GM12878 (cell line): ENCODE results near the gene EVX1. TPM values are rescaled to one million over a fixed set of nuclear protein-coding genes. Genes with fewer than 3 reads are reported as not detected.

Experiments used
- ATAC-seq: fragments of 200-7000 bp; cut with Tn5 transposase; 3 replicates; pipeline ENCODE4 v1.9.1; 2020; ENCODE audit warnings: mild to moderate bottlenecking, moderate library complexity
- BruUV-seq: library from RNA; stranded (reverse); fragments of 400-500 nt; replicated peaks from 2 replicates; lab custom pipeline; 2021; lab: Mats Ljungman, UMichigan
- CTCF ChIA-PET: fragments of 300-600 bp; sonication (Branson Sonifier 250); formaldehyde crosslinking; extraction: SDS; loops from one replicate; lab custom pipeline; 2021; ENCODE audit warnings: inconsistent platforms; lab: Yijun Ruan, JAX
- POLR2A ChIA-PET: fragments of 350-600 bp; formaldehyde crosslinking; extraction: SDS; loops from one replicate; lab custom pipeline; 2021; ENCODE audit warnings: inconsistent platforms; lab: Charles Lee
- RAD21 ChIA-PET: fragments of 300-600 bp; sonication (Branson Sonifier 250); formaldehyde crosslinking; loops from one replicate; lab custom pipeline; 2023; ENCODE audit warnings: antibody characterized with exemption; ENCODE audit not compliant: unreplicated experiment; lab: Charles Lee
- SMC1A ChIA-PET: fragments of 300-600 bp; sonication (Branson Sonifier 250); formaldehyde crosslinking; loops from one replicate; lab custom pipeline; 2023; ENCODE audit not compliant: unreplicated experiment, uncharacterized antibody; lab: Charles Lee
- DNase-seq: peaks from one replicate; pipeline ENCODE4 v3.0.0-alpha.2; 2011; ENCODE audit warnings: low read depth, low spot score
- FAIRE-seq: peaks from 3 replicates; lab custom pipeline; 2011; peaks lifted over from hg19 to GRCh38; lab: Jason Lieb, UNC
- H2AFZ ChIP-seq: 2 replicates; pipeline ENCODE4 v1.6.0; 2011; ENCODE audit warnings: low read depth, low read length, control low read depth; ENCODE audit not compliant: control insufficient read depth
- H3K27ac ChIP-seq: 2 replicates; pipeline ENCODE4 v1.5.1; 2011; ENCODE audit warnings: control low read depth; ENCODE audit not compliant: control insufficient read depth, insufficient read depth
- H3K27me3 ChIP-seq, 2 experiments: replicated peaks in 1 of 2; 2 replicates each; pipeline versions ENCODE4 v1.6.0 to v1.6.1; 2011; ENCODE audit warnings: low read length in 1 of 2; ENCODE audit not compliant: control insufficient read depth in 2 of 2, insufficient read depth in 2 of 2
- H3K36me3 ChIP-seq, 2 experiments: 2 replicates each; pipeline ENCODE4 v1.5.1; 2011; ENCODE audit warnings: low read length in 1 of 2; ENCODE audit not compliant: control insufficient read depth in 2 of 2, insufficient read depth in 2 of 2
- H3K4me1 ChIP-seq: 2 replicates; pipeline ENCODE4 v1.6.1; 2011; ENCODE audit warnings: mild to moderate bottlenecking, low read length, moderate library complexity, mixed read lengths; ENCODE audit not compliant: control insufficient read depth, insufficient read depth
- H3K4me2 ChIP-seq: 2 replicates; pipeline ENCODE4 v1.6.0; 2011; ENCODE audit warnings: control low read depth; ENCODE audit not compliant: control insufficient read depth, insufficient read depth
- H3K4me3 ChIP-seq: fragments of 200-600 bp; sonication (generic); 2 replicates; pipeline ENCODE4 v1.5.1; 2016
- H3K79me2 ChIP-seq: 2 replicates; pipeline ENCODE4 v1.6.0; 2011; ENCODE audit warnings: low read length; ENCODE audit not compliant: control insufficient read depth, insufficient read depth
- H3K9ac ChIP-seq: 2 replicates; pipeline ENCODE4 v1.8.0; 2011; ENCODE audit warnings: low read length, control low read depth, mixed read lengths; ENCODE audit not compliant: control insufficient read depth, insufficient read depth
- H3K9me3 ChIP-seq: replicated peaks from 3 replicates; pipeline ENCODE4 v1.5.1; 2011; ENCODE audit warnings: mild to moderate bottlenecking, low read length; ENCODE audit not compliant: control insufficient read depth, insufficient read depth
- H4K20me1 ChIP-seq: 2 replicates; pipeline ENCODE4 v1.6.0; 2011; ENCODE audit not compliant: control insufficient read depth, insufficient read depth
- BACH1 ChIP-seq: fragments of 450-650 bp; IDR thresholded peaks from 2 replicates; pipeline ENCODE4 v1.6.1; 2017; ENCODE audit warnings: mild to moderate bottlenecking, borderline replicate concordance
- HDAC6 ChIP-seq: fragments of 200-600 bp; sonication (generic); IDR thresholded peaks from one replicate; pipeline ENCODE4 v1.8.0; 2017; ENCODE audit warnings: antibody characterized with exemption; ENCODE audit not compliant: unreplicated experiment
- MAX ChIP-seq: IDR thresholded peaks from 2 replicates; pipeline ENCODE4 v1.6.1; 2012; ENCODE audit warnings: low read depth, low read length, improper control_type of control experiment
- MEF2A ChIP-seq: IDR thresholded peaks from 2 replicates; pipeline ENCODE4 v1.6.1; 2011; ENCODE audit warnings: low read depth, mild to moderate bottlenecking, low read length, moderate library complexity; ENCODE audit not compliant: insufficient read depth
- MYB ChIP-seq: fragments of 150-350 bp; IDR thresholded peaks from 2 replicates; pipeline ENCODE4 v1.6.1; 2014; ENCODE audit warnings: mild to moderate bottlenecking, low read depth, low read length, borderline replicate concordance
- NR2C2 ChIP-seq: IDR thresholded peaks from 2 replicates; pipeline ENCODE4 v1.6.1; 2011; ENCODE audit warnings: borderline replicate concordance, low read depth; ENCODE audit not compliant: control insufficient read depth, insufficient read length
- RAD21 ChIP-seq: IDR thresholded peaks from 2 replicates; pipeline ENCODE4 v1.6.1; 2011; ENCODE audit warnings: mild to moderate bottlenecking, low read depth, low read length, moderate library complexity; ENCODE audit not compliant: insufficient read depth
- REST ChIP-seq: IDR thresholded peaks from 2 replicates; pipeline ENCODE4 v1.6.1; 2012; ENCODE audit warnings: mild to moderate bottlenecking, low read depth, low read length
- SIN3A ChIP-seq: IDR thresholded peaks from 2 replicates; pipeline ENCODE4 v1.6.1; 2012; ENCODE audit warnings: low read depth, low read length, improper control_type of control experiment
- SUPT20H ChIP-seq: IDR thresholded peaks from 2 replicates; pipeline ENCODE4 v1.6.1; 2011; ENCODE audit warnings: low read depth, mild to moderate bottlenecking, low read length, moderate library complexity, borderline replicate concordance; ENCODE audit not compliant: control insufficient read depth
- TBL1XR1 ChIP-seq: IDR thresholded peaks from 2 replicates; pipeline ENCODE4 v1.6.1; 2012; ENCODE audit warnings: low read depth, low read length, improper control_type of control experiment
- ZNF592 ChIP-seq: fragments of 450-650 bp; IDR thresholded peaks from 2 replicates; pipeline ENCODE4 v1.6.1; 2017; ENCODE audit warnings: mild to moderate bottlenecking, moderate library complexity
- WGBS: methylation state at CpG from one replicate; pipeline ENCODE4 v1.1.6; 2016; ENCODE audit warnings: low lambda C conversion rate; ENCODE audit not compliant: insufficient replicate concordance, insufficient coverage; ENCODE audit errors: missing lambda C conversion rate; 5-methylcytosine and 5-hydroxymethylcytosine counted together
- in situ Hi-C: fragments of 300-500 bp; cut with MboI; formaldehyde crosslinking; loops from 9 replicates; pipeline ENCODE4 v1.14.3; 2018; ENCODE audit warnings: mixed read lengths
- intact Hi-C: fragments of 100-400 bp; cut with micrococcal nuclease; formaldehyde crosslinking; loops from one replicate; pipeline ENCODE4 v1.14.2; 2022; ENCODE audit not compliant: unreplicated experiment
- polyA plus RNA-seq, 11 experiments: library from polyadenylated mRNA; depleted of rRNA in 4 of 11; unstranded in 6 of 11; stranded (reverse) in 5 of 11; fragments of >200 nt; fragmentation: Nextera tagmentation in 4 of 11; fragmentation: Illumina TruSeq in 1 of 11; extraction: Ambion mirVana in 4 of 11; extraction: Trizol in 1 of 11; gene quantifications; 1 replicate in 1 of 11; 2 replicates in 10 of 11; pipeline versions ENCODE4 v1.2.1 to v1.2.3, GENCODE V29; 2011 to 2016; ENCODE audit warnings: inconsistent platforms in 2 of 11, missing spikeins in 2 of 11, low read depth in 1 of 11
- total RNA-seq, 4 experiments: library from RNA; depleted of rRNA in 3 of 4; stranded (reverse); fragments of >200 nt in 3 of 4; fragmentation: Illumina TruSeq in 1 of 4; extraction: Trizol in 1 of 4; gene quantifications; 2 replicates each; pipeline versions ENCODE4 v1.2.1 to v1.2.3, GENCODE V29; 2013 to 2021

Gene EVX1
- total and polyA plus RNA-seq, 10 of the 15 experiments (the other 5 are each of a cell fraction or from before 2014, with no cell fraction given) = not detected

DNA sequence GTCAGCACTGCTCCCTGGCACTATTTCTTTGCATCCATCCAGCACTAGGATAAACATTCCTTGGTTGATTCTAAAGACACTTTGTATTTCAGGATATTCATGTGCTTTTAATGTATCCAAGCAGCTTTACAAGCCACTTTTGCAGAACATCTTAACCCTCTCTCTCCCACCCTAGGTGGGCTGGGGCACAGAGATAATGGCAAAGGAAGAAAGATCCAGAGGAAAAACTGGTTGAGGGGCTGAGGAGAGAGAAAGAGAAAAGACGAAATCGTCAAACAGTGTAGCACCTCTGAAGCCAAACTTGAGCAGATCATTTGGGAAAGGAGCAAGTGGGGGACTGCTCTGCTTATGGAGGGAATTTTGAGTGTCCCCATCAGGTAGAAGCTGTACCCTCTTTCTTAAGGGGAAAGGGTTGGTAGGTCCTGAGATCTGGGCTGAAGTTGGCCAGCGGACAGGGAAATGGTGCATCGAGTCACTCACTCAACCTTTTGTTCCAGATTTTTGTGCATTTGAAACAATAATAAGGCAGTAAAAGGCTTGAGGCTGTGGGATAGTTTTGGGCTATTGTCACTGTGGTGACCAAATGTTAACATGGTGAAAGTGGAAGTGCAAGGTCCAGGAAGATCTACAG is 38.5 kb upstream of the EVX1 start:
- H3K79me2 ChIP-seq = no peaks in the 10 kb centered on the region
- no peak overlapping the region for H3K27ac ChIP-seq
- ChIA-PET POLR2A (interaction anchor here (0.6 kb wide), 1 partner anchor 893 kb away, joined by 4 read pairs; no protein-coding TSS in a partner anchor), CTCF (interaction anchor here (0.6 to 1.8 kb wide), 2 partner anchors 8 to 83 kb away, joined by 3 to 8 read pairs; no protein-coding TSS in a partner anchor), RAD21 (interaction anchor here (0.6 kb wide), 1 partner anchor 818 kb away, joined by 3 read pairs; no protein-coding TSS in a partner anchor), SMC1A (no interaction called here)
- TF ChIP-seq MAX = no peak
- no peak for TF ChIP-seq TBL1XR1
- no peak for TF ChIP-seq RAD21
- no peak for TF ChIP-seq HDAC6
- no peak for TF ChIP-seq REST
- TF ChIP-seq MYB = no peak
- TF ChIP-seq NR2C2 = no peak
- no peak for TF ChIP-seq SUPT20H
- no peak for TF ChIP-seq SIN3A
- no peak for TF ChIP-seq ZNF592
- TF ChIP-seq BACH1 = no peak
- no peak for TF ChIP-seq MEF2A
- H3K9me3 ChIP-seq = no peaks in the 10 kb centered on the region; the same call in 2 of the 3 replicates
- no peak for FAIRE-seq
- H3K9ac ChIP-seq = no peak overlapping the region
- no peak overlapping the region for H2AFZ ChIP-seq
- intact Hi-C loops (no loop called here), in situ Hi-C loops (loop anchor here (5.0 kb wide), 1 partner anchor 718 kb away; no protein-coding TSS in a partner anchor)
- H3K4me1 ChIP-seq = no peaks in the 10 kb centered on the region; the same call in 1 of the 2 replicates
- no peak for DNase-seq
- no peak overlapping the region for H3K4me2 ChIP-seq
- no peak overlapping the region for H3K4me3 ChIP-seq
- 44% methylated on average over 4 of the region's 4 CpGs for WGBS
- BruUV-seq = no TSS peak
- H3K36me3 ChIP-seq = no peaks in the 10 kb centered on the region
- H3K27me3 ChIP-seq = peaks cover 26 to 51% of the 10 kb centered on the region in 2 experiments
- ATAC-seq = no peak
- no peaks in the 10 kb centered on the region for H4K20me1 ChIP-seq
